ENCODE measurements around the gene USO1.
"Not testable (repeated sequence)": the region's sequence is repeated elsewhere in the genome, so short reads cannot be mapped to it uniquely, and the experiment has no call there.

USO1 gene

DNA sequence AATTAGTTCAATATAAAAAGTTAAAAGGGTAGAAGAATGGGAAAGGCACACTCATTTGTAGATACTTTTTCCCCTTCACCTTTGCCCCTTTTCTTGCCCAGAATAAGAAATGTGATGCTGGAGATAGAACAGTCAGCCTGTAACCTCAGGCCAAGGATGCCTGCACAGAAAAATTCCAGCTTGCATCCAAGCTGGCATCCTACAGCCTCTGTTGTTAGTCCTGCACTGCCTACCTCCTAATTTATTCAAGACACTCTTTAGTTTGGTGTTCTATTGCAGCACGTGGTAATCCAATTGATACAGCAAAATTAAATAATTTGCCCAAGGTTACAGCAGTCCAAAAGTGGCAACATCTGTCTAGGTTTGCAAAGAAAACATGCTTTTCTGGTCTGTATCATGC lies 9.7 kb upstream of the USO1 start:
- no peak for DNase-seq (ENCODE audit: low read depth in 2 of 2)

DNA sequence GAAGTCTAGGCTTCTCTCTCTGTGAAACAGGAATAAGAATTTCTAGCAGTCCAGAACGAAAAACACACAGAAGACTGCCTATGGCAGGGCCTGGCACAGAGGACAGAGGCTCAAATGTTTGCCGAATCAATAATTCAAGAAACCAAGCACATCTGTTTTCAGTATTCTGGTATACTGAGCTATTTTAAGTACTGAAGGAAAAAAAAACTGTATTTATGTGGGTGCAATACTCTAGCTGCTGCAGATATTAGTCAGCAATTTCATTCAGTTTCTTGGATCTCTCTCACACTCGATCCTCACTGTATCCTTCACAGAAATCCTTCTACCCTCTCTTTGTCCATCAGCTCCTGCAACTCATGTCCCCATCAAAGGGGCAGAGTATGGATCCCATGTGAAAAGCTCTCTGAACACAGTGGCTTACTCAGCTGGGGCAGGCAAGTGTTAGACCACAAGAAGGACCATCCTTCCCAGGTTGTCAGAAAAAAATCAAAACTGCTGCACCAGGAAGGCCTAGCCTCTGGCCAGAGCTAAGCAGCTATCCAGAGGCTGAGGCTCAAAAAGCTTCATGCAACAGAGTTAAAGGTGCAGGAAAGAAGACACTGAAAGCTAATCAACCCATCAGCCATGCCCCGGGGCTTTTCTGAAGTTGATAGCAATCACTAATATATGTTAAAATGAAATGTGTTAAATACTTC lies 9.1 kb upstream of the USO1 start:
- DNase-seq (ENCODE audit: low read depth in 2 of 2): no peak

GRCh38 chr4:75716054-75716453 lies 8.3 kb upstream of the USO1 start:
- not testable (repeated sequence) for DNase-seq (ENCODE audit: low read depth in 2 of 2)

GRCh38 chr4:75717408-75717807 lies 7.0 kb upstream of the USO1 start:
- no peak for DNase-seq (ENCODE audit: low read depth in 2 of 2)

GRCh38 chr4:75718529-75718928 lies 5.8 kb upstream of the USO1 start:
- DNase-seq (ENCODE audit: low read depth in 2 of 2): no peak

DNA sequence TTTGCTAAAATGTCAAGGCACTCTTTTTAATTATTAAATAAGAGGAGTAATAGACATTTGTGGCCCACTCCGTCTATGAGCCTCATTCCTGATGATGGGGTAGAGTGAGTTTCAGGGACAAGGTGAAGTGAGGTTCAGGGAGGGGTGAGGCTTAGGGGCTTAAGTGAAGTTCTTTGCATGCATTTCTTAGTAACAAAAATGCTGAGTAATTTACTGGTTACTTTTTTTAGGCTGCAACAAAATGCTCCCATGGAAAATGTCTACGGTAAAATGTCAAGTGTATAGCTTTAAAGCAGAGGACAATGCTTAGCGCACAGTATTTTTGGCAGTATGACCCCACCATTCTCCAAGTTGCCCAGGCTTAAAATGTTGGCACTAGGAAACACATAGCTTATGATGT lies 2.0 kb upstream of the USO1 start:
- DNase-seq (ENCODE audit: low read depth in 2 of 2): no peak

DNA sequence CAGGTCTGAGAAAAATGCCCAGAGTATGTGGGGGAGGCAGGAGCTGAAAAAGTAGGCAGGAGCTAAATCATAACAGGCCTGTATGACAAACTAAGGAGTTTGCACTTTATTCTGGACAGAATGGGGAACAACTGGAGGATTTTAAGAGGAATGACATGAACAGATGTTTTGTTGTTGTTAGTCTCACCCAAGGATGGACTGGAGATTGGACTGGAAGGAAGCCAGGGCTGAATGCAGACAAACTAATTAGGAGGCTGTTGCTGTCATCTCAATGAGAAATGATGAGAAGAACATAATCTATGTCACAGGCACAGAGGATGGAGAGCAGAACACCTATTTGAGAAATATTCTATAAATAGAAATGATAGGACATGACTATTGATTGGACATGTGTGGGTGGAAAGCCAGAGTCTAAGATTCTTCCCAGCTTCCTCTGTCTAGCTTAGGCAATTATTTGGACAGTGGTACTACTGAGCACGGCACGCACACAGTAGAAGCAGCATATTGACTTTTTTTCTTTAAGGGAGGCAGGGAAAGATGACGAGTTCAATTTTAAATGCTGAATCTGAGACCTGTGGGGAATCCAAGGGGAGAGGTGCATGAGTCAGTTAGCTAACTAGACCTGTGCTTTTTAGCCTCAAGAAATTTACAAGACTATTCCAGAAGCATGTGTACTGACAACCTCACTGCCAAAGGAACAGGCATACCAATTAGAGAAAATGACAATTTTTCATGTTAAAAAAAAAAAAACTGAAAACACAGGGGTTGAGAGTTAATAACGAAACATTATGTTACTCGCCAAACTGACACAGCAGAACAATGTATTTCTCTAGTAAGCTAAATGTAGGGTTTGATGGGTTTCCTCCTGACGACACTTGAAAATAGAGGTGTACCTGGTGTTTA lies 963 bp upstream of the USO1 start:
- DNase-seq (ENCODE audit: low read depth in 2 of 2): no peak

- DNase-seq (ENCODE audit: low read depth in 2 of 2): peak; percentile 16 to 42
Measured at GRCh38 chr4:75724867-75725724, 719 bp downstream of the USO1 start.

DNA sequence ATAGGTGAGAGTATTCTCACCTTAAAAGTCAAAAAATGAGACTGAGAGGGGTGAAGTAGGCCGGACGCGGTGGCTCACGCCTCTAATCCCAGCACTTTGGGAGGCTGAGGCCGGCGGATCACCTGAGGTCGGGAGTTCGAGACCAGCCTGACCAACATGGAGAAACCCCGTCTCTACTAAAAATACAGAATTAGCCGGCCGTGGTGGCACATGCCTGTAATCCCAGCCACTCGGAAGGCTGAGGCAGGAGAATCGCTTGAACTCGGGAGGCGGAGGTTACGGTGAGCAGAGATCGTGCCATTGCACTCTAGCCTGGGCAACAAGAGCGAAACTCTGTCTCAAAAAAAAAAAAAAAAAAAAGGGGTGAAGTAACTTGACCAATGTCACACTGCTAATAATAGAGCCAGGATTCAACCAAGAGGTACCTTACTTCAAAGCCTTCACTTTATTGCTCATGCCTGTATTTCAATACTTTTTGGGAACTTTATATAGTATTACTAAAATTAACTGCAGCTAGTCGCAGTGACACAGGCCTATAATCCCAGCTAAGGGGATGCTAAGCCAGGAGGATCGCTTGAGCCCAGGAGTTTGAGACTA lies 1.7 kb downstream of the USO1 start:
- not testable (repeated sequence) for DNase-seq (ENCODE audit: low read depth in 2 of 2)

DNA sequence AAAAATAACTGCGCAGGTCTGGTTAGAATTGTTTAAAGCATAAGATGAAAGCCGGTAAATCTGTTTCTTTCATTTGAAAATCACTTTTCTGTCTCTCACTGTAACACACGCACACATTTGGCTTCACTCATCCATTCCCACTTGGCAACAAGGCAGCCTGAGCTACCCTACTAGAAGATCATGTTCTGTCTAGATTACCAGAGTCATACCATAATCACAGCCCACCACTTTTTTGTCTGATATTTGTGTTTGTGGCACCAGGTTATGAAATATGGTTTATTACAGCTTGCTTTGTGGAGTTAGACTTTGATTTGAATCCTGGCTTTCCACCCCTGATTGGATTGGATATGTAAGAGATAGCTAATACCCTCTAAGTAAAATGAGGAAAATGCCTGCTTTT lies 2.2 kb downstream of the USO1 start:
- no peak for DNase-seq (ENCODE audit: low read depth in 2 of 2)

DNA sequence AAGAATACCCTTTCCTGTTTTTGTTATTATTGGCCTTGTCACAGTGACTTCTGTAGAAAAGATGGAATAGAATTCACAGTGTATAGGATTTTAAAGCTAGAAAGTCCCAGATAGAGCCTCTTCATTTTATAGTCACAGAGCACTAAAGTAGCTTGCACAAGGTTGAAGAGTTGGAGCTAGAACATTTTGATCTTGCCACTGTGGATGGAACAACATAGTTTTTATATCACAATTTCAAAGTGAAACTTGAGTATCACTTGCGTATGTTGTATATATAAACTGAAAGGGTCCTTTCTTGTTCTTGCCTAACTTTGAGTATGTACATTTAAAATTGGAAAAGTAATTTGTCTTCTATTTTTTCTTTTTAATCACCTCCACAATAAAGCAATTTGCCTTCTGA lies 2.7 kb downstream of the USO1 start:
- no peak for DNase-seq (ENCODE audit: low read depth in 2 of 2)

GRCh38 chr4:75729836-75730235 lies 5.5 kb downstream of the USO1 start:
- no peak for DNase-seq (ENCODE audit: low read depth in 2 of 2)

- no peak for DNase-seq (ENCODE audit: low read depth in 2 of 2)
Measured at GRCh38 chr4:75733369-75733768, 9.0 kb downstream of the USO1 start.

DNA sequence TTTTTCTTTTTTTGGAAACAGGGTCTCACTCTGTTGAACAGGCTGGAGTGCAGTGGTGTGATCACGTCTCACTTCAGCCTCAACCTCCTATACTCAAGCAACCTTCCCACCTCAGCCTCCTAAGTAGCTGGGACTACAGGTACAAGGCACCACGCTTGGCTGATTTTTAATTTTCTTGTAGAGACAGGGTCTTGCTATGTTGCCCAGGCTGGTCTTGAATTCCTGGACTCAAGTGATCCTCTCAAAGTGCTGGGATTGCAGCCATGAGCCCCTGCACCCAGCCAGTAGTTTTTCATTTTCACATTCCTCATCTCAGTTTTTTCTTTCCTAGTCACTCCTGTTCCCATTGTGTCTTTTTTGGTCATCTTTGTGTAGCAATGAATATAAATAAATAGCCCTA lies 11.1 kb downstream of the USO1 start:
- DNase-seq (ENCODE audit: low read depth in 2 of 2): no peak

DNA sequence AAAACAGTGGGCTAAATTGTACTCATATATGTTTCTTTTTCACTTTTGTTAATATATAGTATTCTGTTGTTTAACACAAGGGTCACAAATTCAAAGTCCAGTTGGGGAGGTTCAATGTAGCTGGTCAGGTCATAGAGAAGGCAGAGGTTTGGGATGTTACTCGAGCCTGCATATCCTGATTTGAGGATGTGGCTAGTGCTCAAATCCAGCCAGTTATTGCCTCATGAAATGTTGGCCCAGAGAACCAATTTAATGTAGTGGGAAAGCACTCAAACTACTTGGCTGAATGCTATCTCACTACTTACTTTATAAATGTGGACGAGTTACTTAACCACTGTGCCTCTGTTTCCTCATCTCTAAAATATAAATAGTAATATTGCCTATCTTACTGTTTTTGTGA lies 12.5 kb downstream of the USO1 start:
- DNase-seq (ENCODE audit: low read depth in 2 of 2): no peak

GRCh38 chr4:75737398-75737797 lies 13.0 kb downstream of the USO1 start:
- DNase-seq (ENCODE audit: low read depth in 2 of 2): no peak

GRCh38 chr4:75741027-75741426 lies 16.6 kb downstream of the USO1 start:
- DNase-seq (ENCODE audit: low read depth in 2 of 2): no peak

GRCh38 chr4:75742451-75742850 lies 18.1 kb downstream of the USO1 start:
- no peak for DNase-seq (ENCODE audit: low read depth in 2 of 2)

DNA sequence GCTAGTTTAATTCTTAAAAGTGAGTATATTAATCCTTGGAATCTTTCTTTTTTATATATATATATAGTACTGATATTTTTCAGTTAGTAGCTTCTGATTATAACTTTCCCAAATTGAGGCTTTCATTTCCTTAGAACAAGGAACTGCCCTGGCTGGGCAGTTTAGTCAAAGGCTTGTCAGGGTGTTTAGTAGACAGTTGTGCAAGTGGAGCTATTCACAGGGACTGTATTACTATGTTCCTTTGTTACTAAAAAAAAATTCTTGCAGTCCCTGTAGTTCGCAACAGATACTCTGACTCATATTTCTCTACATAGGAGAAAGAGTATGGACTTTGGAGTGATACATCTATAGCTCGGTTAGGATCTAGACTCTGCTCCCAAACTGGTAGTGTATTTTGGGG lies 20.8 kb downstream of the USO1 start:
- DNase-seq (ENCODE audit: low read depth in 2 of 2): no peak

GRCh38 chr4:75745721-75746199 lies 21.4 kb downstream of the USO1 start:
- no peak for DNase-seq (ENCODE audit: low read depth in 2 of 2)

- DNase-seq (ENCODE audit: low read depth in 2 of 2): no peak
Measured at GRCh38 chr4:75752637-75753036, 28.3 kb downstream of the USO1 start.

DNA sequence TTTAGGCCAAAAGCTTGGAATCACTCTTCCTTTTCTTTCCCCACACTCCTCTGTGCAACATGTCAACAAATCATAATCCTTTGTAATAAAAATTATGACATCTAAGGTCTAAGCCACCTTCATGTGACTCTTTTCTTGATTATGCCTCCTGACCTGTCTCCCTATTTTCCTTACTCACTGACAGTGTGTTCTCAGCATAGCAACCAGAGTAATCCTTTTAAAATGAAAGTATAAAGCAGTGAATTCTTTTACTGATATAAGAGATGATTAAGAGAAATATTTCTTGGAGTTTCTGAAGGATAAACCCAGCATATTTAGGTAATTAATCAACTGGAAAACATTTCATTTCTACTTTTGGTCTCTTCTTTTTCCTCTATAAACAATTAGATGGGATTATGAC lies 44.7 kb downstream of the USO1 start:
- no peak for DNase-seq (ENCODE audit: low read depth in 2 of 2)

Data from stimulated activated CD4-positive, alpha-beta T cell treated with anti-CD3 and anti-CD28 coated beads, Interleukin-12 subunit alpha, Interleukin-12 subunit beta, amount 100 ng/mL, for 24 hours (primary cell).